ENCODE measurements around the gene TOP2B.

Gene TOP2B

DNA sequence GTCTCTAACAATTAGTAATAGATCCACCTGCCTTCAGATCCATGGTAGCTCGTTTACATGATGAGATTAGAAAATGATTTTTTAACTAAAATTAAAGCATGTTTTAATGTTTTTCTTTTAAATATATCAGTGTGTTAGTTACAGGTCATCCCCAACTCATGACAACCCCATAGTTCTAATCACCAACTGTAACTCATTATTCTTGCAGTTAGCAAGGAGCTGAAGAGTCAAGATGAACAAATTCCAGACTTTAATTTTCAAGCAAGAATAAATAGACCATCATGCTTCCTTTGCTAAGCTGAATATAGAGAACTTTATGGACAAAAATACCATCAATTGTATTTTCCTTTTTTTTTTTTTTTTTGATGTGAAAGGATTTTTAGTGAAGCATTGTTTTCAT is 101.1 kb downstream of the TOP2B start:
- Histone ChIP-seq H3K27ac (ENCODE audit: low read depth, low read length) (no peak overlapping the region), H3K4me1 (ENCODE audit: control insufficient read depth, low read length) (no peaks in the 10 kb centered on the region), H4K20me1 (ENCODE audit: control insufficient read depth, insufficient read depth, low read depth, low read length) (no peaks in the 10 kb centered on the region), H3K36me3 (ENCODE audit: control insufficient read depth, low read length) (no peaks in the 10 kb centered on the region), H3K9me3 (ENCODE audit: control insufficient read depth, insufficient read depth, low read length) (no peaks in the 10 kb centered on the region), H3K27me3 (ENCODE audit: control insufficient read depth, low read length) (no peaks in the 10 kb centered on the region), H3K4me2 (ENCODE audit: low read length) (no peak overlapping the region), H3F3A (ENCODE audit: control insufficient read depth, insufficient read depth) (no peaks in the 10 kb centered on the region), H3K79me2 (ENCODE audit: control insufficient read depth, low read length) (no peaks in the 10 kb centered on the region), H3K9me2 (replicated peaks; ENCODE audit: control insufficient read depth, low read length) (no peaks in the 10 kb centered on the region), H3K4me3 (ENCODE audit: low read length) (no peak overlapping the region)
- TF ChIP-seq, protein P1, sequence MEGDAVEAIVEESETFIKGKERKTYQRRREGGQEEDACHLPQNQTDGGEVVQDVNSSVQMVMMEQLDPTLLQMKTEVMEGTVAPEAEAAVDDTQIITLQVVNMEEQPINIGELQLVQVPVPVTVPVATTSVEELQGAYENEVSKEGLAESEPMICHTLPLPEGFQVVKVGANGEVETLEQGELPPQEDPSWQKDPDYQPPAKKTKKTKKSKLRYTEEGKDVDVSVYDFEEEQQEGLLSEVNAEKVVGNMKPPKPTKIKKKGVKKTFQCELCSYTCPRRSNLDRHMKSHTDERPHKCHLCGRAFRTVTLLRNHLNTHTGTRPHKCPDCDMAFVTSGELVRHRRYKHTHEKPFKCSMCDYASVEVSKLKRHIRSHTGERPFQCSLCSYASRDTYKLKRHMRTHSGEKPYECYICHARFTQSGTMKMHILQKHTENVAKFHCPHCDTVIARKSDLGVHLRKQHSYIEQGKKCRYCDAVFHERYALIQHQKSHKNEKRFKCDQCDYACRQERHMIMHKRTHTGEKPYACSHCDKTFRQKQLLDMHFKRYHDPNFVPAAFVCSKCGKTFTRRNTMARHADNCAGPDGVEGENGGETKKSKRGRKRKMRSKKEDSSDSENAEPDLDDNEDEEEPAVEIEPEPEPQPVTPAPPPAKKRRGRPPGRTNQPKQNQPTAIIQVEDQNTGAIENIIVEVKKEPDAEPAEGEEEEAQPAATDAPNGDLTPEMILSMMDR (IDR thresholded peaks at IDR 0.05; ENCODE audit: low read depth, low read length, poor library complexity, severe bottlenecking), result no peak
- TF ChIP-seq EZH2phosphoT487 (IDR thresholded peaks at IDR 0.05; ENCODE audit: borderline replicate concordance, low read length), result no peak

DNA sequence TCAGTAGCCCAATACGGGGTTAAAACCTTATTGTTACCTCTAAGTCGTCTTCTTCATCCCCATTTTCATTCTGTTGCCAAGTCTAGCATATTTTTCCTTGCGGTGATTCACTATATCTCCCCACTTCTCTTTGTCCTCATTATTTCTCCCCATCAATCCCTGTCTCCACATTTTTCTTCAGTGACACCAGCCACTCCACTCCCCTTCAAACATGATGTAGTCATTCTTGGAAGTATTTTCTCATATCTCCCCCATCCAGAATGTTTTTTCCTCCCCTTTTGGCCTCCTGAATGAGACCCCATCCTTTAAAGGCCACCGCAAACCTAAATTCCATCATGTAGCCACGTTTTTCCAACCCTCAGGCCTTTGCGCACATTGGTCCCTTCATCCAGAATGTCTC is 105.9 kb downstream of the TOP2B start:
- no peak overlapping the region for H3K27ac ChIP-seq (ENCODE audit: low read depth, low read length)
- no peaks in the 10 kb centered on the region for H3K9me2 ChIP-seq (replicated peaks; ENCODE audit: control insufficient read depth, low read length)
- H3K4me2 ChIP-seq (ENCODE audit: low read length), result no peak overlapping the region
- no peaks in the 10 kb centered on the region for H4K20me1 ChIP-seq (ENCODE audit: control insufficient read depth, insufficient read depth, low read depth, low read length)
- H3K9me3 ChIP-seq (ENCODE audit: control insufficient read depth, insufficient read depth, low read length), result no peaks in the 10 kb centered on the region
- no peaks in the 10 kb centered on the region for H3K4me1 ChIP-seq (ENCODE audit: control insufficient read depth, low read length)
- H3K4me3 ChIP-seq (ENCODE audit: low read length), result no peak overlapping the region
- H3F3A ChIP-seq (ENCODE audit: control insufficient read depth, insufficient read depth), result no peaks in the 10 kb centered on the region
- H3K36me3 ChIP-seq (ENCODE audit: control insufficient read depth, low read length), result no peaks in the 10 kb centered on the region
- H3K79me2 ChIP-seq (ENCODE audit: control insufficient read depth, low read length), result no peaks in the 10 kb centered on the region
- TF ChIP-seq, protein P1 (IDR thresholded peaks at IDR 0.05; ENCODE audit: low read depth, low read length, poor library complexity, severe bottlenecking), result no peak
- no peak for TF ChIP-seq EZH2phosphoT487 (IDR thresholded peaks at IDR 0.05; ENCODE audit: borderline replicate concordance, low read length)
- H3K27me3 ChIP-seq (ENCODE audit: control insufficient read depth, low read length), result no peaks in the 10 kb centered on the region

DNA sequence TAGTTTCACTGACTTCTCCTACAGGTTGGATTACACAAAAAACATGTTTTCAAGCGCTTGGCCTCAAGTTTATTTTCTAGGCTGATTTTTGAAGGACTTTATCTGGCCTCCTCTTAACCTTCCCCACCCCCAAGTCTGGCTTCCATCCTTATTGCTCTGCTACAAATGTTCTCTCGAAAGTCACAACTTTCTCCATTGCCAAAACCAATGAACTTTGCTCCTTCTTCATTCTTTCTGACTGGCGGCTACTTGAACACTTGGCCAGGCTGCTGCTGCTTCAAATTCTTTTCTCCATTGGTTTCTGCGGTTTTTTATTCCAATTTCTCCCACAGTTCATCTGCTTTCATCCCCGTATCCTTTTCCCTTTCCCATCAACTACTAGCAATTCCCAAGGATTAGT is 106.6 kb downstream of the TOP2B start:
- Histone ChIP-seq H3K79me2 (ENCODE audit: control insufficient read depth, low read length) (no peaks in the 10 kb centered on the region), H3K4me1 (ENCODE audit: control insufficient read depth, low read length) (no peaks in the 10 kb centered on the region), H3K27me3 (ENCODE audit: control insufficient read depth, low read length) (no peaks in the 10 kb centered on the region), H4K20me1 (ENCODE audit: control insufficient read depth, insufficient read depth, low read depth, low read length) (no peaks in the 10 kb centered on the region), H3K9me2 (replicated peaks; ENCODE audit: control insufficient read depth, low read length) (no peaks in the 10 kb centered on the region), H3K27ac (ENCODE audit: low read depth, low read length) (no peak overlapping the region), H3K9me3 (ENCODE audit: control insufficient read depth, insufficient read depth, low read length) (no peaks in the 10 kb centered on the region), H3K36me3 (ENCODE audit: control insufficient read depth, low read length) (no peaks in the 10 kb centered on the region), H3F3A (ENCODE audit: control insufficient read depth, insufficient read depth) (no peaks in the 10 kb centered on the region), H3K4me3 (ENCODE audit: low read length) (no peak overlapping the region), H3K4me2 (ENCODE audit: low read length) (no peak overlapping the region)
- TF ChIP-seq, protein P1 (IDR thresholded peaks at IDR 0.05; ENCODE audit: low read depth, low read length, poor library complexity, severe bottlenecking), result no peak
- no peak for TF ChIP-seq EZH2phosphoT487 (IDR thresholded peaks at IDR 0.05; ENCODE audit: borderline replicate concordance, low read length)

DNA sequence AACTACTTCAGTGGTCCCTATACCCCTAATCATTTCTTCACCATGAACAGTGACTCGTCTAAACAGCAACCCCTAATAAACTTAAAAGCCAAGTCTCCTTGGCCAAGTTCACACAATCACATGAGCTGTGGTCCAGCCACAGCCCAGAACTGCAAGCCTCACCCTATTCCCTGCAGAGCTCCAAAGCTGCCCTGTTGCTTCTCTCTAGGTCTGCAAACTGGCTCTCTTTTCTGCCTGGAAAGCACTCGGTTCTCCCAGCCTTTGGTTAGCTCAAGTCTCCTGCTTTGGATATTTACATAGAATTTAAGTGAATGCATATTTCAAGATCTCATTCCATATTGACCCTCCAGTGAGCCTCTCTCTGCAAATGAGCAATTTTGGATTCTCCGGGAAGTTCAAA is 107.0 kb downstream of the TOP2B start:
- Histone ChIP-seq H4K20me1 (ENCODE audit: control insufficient read depth, insufficient read depth, low read depth, low read length) (no peaks in the 10 kb centered on the region), H3K4me3 (ENCODE audit: low read length) (no peak overlapping the region), H3K27ac (ENCODE audit: low read depth, low read length) (no peak overlapping the region), H3K9me3 (ENCODE audit: control insufficient read depth, insufficient read depth, low read length) (no peaks in the 10 kb centered on the region), H3K36me3 (ENCODE audit: control insufficient read depth, low read length) (no peaks in the 10 kb centered on the region), H3F3A (ENCODE audit: control insufficient read depth, insufficient read depth) (no peaks in the 10 kb centered on the region), H3K4me2 (ENCODE audit: low read length) (no peak overlapping the region), H3K27me3 (ENCODE audit: control insufficient read depth, low read length) (no peaks in the 10 kb centered on the region), H3K79me2 (ENCODE audit: control insufficient read depth, low read length) (no peaks in the 10 kb centered on the region), H3K9me2 (replicated peaks; ENCODE audit: control insufficient read depth, low read length) (no peaks in the 10 kb centered on the region), H3K4me1 (ENCODE audit: control insufficient read depth, low read length) (no peaks in the 10 kb centered on the region)
- TF ChIP-seq, protein P1 (IDR thresholded peaks at IDR 0.05; ENCODE audit: low read depth, low read length, poor library complexity, severe bottlenecking), result no peak
- TF ChIP-seq EZH2phosphoT487 (IDR thresholded peaks at IDR 0.05; ENCODE audit: borderline replicate concordance, low read length), result no peak

Measured in DOHH2 (cell line).